ENCODE data around the gene TSPO.

TSPO gene

GRCh38 chr22:43181321-43182076 lies 30.1 kb downstream of the TSPO start:
- Histone ChIP-seq H3K4me2 (ENCODE audit: low read length) (no peak overlapping the region), H3K27me3 (ENCODE audit: control insufficient read depth, insufficient read depth, low read length) (no peaks in the 10 kb centered on the region), H2AFZ (no peak overlapping the region), H3K79me2 (no peaks in the 10 kb centered on the region), H3K9ac (no peak overlapping the region), H3K9me3 (ENCODE audit: control insufficient read depth, low read length) (no peaks in the 10 kb centered on the region), H3K27ac (no peak overlapping the region), H3K4me1 (no peaks in the 10 kb centered on the region), H3K36me3 (ENCODE audit: control insufficient read depth, insufficient read depth, low read length) (no peaks in the 10 kb centered on the region), H3K4me3 (ENCODE audit: low read depth, low read length) (no peak overlapping the region)
- TF ChIP-seq CTCF (IDR thresholded peaks at IDR 0.05) = no peak

DNA sequence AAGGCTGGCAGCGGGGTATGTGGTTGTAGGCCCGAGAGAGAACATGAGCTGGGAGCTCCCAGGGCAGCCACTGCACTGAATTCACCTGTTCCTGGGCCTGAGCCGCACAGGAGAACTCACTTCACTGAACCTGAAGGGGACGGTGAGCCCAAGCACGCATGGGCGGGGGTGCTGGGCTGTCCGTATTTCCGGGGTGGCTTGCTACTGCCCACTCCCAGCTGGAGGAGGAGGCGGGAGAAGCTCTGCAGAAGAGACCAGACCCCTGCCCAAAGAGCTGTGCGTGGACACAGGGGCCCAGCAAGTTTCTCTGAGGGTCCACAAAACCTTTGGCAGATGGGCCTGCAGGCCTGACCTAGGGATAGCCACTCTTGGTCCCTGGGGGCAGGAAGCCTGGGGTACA lies 30.8 kb downstream of the TSPO start:
- Histone ChIP-seq H3K4me2 (ENCODE audit: low read length) (no peak overlapping the region), H3K4me3 (ENCODE audit: low read depth, low read length) (no peak overlapping the region), H3K36me3 (ENCODE audit: control insufficient read depth, insufficient read depth, low read length) (no peaks in the 10 kb centered on the region), H3K9me3 (ENCODE audit: control insufficient read depth, low read length) (no peaks in the 10 kb centered on the region), H3K9ac (no peak overlapping the region), H3K79me2 (no peaks in the 10 kb centered on the region), H3K27ac (no peak overlapping the region), H3K4me1 (no peaks in the 10 kb centered on the region), H3K27me3 (ENCODE audit: control insufficient read depth, insufficient read depth, low read length) (no peaks in the 10 kb centered on the region), H2AFZ (no peak overlapping the region)
- TF ChIP-seq CTCF (IDR thresholded peaks at IDR 0.05) = no peak

GRCh38 chr22:43182726-43183125 lies 31.4 kb downstream of the TSPO start:
- no peak overlapping the region for H3K27ac ChIP-seq
- no peak for TF ChIP-seq CTCF (IDR thresholded peaks at IDR 0.05)

DNA sequence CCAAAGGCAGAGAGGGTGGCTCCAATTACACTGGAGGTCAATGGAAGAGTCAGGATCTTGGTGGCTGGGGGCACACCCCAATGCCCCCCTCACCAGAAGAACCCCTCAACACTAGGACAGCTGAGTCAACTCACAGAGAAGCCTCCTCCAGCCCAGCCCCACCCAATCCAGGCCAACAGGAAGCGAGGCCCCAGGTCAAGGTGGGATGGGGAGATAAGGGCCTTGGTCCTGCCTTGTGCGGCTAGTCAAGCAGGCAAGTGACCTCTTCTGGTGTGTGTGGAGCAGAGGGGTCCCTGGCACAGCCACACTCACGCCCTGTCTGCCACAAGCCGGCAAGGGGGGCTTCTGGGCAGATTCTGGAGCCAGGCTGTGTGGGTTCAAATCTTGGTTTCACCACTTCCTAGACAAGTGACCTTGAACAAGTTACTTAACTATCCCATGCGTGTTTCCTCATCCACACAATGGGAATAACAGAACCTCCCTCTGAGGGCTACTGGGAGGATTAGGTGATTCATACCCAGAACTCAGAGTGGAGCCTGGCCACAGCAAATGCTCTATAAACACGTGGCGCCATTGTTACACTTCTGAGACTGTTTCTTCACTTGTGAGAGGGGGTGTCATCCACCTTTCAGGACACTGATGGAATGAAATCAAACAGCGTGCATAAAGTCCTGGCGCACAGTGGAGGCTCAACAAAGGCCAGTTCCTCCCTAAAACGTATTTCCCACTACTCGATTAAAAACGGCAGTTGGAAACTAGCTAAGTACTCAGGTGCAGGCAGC lies 32.3 kb downstream of the TSPO start:
- H3K27ac ChIP-seq = no peak overlapping the region
- H2AFZ ChIP-seq = no peak overlapping the region
- H3K27me3 ChIP-seq (ENCODE audit: control insufficient read depth, insufficient read depth, low read length) = no peaks in the 10 kb centered on the region
- no peaks in the 10 kb centered on the region for H3K4me1 ChIP-seq
- no peaks in the 10 kb centered on the region for H3K79me2 ChIP-seq
- TF ChIP-seq CTCF (IDR thresholded peaks at IDR 0.05) = no peak
- no peaks in the 10 kb centered on the region for H3K9me3 ChIP-seq (ENCODE audit: control insufficient read depth, low read length)
- no peak overlapping the region for H3K4me3 ChIP-seq (ENCODE audit: low read depth, low read length)
- H3K9ac ChIP-seq = no peak overlapping the region
- H3K4me2 ChIP-seq (ENCODE audit: low read length) = no peak overlapping the region
- no peaks in the 10 kb centered on the region for H3K36me3 ChIP-seq (ENCODE audit: control insufficient read depth, insufficient read depth, low read length)

More at GRCh38 chr22:43182726-43183125, 31.4 kb downstream of the TSPO start:
- Histone ChIP-seq H2AFZ (no peak overlapping the region), H3K4me1 (no peaks in the 10 kb centered on the region), H3K36me3 (ENCODE audit: control insufficient read depth, insufficient read depth, low read length) (no peaks in the 10 kb centered on the region), H3K79me2 (no peaks in the 10 kb centered on the region), H3K9me3 (ENCODE audit: control insufficient read depth, low read length) (no peaks in the 10 kb centered on the region), H3K4me3 (ENCODE audit: low read depth, low read length) (no peak overlapping the region), H3K27me3 (ENCODE audit: control insufficient read depth, insufficient read depth, low read length) (no peaks in the 10 kb centered on the region), H3K9ac (no peak overlapping the region), H3K4me2 (ENCODE audit: low read length) (no peak overlapping the region)
